Midbrain (tissue), 1 donor: ENCODE results near the gene CNGB1.
"Not testable (repeated sequence)": the region's sequence is repeated elsewhere in the genome, so short reads cannot be mapped to it uniquely, and the experiment has no call there.

Source experiments
- DNase-seq: peaks from one replicate; lab custom pipeline; 2025; lab: John Stamatoyannopoulos, UW

Gene CNGB1

GRCh38 chr16:57904101-57904500, 66.8 kb downstream of the CNGB1 start:
- no peak for DNase-seq

DNA sequence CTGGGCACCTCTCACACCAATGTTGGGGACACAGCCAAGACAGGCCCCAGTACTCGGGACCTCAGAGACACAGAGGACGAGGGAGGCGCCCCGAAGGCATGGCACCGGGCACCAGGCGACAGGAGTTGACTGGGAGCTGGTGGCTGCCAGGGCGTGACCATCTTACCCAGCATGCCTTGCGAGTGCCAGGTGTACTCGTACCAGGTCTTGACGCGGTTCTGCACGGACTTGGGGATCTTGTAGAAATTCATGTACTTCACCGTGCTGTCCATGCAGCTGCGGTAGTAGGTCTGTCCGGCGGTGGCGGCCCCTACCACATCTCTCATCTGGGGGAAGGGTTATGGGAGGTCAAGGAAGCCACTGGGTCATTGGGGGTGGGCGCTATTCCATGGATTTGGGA, 67.3 kb downstream of the CNGB1 start:
- DNase-seq: no peak

- DNase-seq: no peak
Observed at GRCh38 chr16:57901480-57902069, 69.4 kb downstream of the CNGB1 start.

- no peak for DNase-seq
Observed at GRCh38 chr16:57900796-57901479, 70.0 kb downstream of the CNGB1 start.

DNA sequence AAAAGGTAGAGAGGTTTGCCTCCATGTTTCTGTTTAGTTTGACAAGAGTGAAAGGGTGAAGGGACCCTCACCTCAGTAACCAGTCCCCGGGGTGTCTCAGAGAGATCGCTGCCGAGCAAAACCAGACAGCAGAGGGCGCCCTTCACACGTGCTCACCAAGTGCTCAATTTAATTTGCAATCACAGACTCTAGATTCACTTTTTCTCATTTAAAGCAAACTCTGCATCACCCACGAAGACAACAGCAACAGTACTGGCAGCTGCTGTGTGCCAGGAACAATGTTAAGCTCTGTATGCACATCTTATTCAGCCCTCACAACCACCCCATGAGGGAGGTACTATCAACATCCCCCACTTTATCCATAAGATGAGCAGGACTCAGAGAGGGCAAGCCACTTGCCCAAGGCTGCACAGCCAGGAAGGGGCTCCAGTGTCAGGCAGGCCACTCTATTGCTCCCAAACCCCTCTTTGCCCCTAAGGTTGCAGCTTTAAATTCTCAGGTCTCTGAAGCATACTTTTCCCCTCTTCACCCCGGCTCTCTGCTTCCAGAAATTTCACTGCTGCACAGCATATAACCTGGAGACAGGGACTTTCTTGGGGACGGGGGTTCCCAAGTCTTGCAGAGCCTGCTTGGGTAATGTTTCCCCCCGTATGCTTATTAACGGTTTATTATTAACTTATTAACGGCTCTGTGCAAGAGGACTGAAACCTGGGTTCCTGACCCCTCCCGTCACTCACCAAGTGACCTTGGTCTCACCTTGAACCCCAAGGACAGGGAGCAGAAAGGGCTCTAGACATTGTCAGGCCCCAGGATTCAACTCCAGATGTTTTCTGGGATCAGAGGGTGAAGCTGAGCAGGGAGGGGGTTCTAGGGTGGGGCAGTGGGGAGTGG, 70.9 kb downstream of the CNGB1 start:
- peak; percentile 74 for DNase-seq

DNA sequence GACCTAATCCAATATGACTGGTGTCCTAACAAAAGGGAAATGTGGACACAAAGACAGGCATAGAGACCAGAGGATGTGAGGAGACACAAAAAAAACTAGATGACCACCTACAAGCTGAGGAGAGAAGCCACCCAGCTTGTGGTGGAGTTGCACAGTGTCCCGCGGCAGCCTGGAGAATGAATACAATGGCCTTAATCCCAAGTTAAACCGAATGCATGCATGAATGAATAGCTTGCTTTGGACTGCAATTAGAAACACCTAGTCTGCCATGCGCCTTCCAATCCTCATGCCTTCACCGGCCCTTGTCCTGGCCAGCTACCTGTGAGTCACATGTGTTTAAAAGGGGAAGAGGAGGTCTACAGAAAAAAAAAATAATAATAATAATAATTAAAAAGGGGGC, 72.0 kb downstream of the CNGB1 start:
- DNase-seq: no peak

- no peak for DNase-seq
Observed at GRCh38 chr16:57897996-57898395, 72.9 kb downstream of the CNGB1 start.

GRCh38 chr16:57897053-57897784, 73.7 kb downstream of the CNGB1 start:
- no peak for DNase-seq

DNA sequence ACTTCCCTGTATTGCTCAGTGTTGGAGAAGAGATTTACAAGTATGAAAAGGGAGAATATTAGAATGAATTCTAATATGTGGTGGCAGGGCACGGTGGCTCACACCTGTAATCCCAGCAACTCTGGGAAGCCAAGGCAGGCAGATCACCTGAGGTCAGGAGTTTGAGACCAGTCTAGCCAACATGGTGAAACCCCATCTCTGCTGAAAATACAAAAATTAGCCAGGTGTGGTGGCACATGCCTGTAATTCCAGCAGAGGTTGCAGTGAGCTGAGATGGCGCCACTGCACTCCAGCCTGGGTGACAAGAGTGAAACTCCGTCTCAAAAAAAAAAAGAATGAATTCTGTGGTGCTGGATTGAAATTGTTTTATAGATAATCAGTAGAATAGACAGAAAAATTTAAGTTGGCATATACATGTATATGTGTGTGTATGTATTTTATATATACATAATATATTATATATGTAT, 75.8 kb downstream of the CNGB1 start:
- DNase-seq: not testable (repeated sequence)

DNA sequence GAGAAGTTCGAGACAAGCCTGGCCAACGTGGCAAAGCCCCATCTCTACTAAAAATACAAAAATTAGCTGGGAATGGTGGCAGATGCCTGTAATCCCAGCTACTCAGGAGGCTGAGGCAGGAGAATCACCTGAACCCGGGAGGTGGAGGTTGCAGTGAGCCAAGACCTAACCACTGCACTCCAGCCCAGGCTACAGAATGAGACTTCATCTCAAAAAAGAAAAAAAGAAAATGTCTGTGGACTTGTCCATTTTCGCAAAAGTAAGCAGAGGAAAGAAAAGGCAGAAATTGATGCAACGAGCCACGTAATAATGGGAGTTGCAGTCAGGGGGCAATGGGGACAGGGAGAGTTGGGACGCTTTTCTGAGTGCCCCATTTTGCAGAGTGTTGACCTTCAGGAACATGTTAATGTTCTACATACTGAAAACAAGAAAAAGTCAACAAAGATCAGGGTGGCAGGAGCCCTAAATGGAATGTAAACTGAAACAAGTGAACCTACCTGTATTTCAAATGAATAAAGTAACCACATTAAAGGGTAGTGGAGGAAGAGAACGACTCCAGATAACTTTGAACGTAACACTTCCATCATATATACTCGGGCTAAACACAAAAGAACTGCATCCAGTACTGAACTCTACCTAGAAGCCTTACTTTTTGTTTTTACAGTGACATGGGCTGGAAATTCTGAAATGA, 76.4 kb downstream of the CNGB1 start:
- no peak for DNase-seq

DNA sequence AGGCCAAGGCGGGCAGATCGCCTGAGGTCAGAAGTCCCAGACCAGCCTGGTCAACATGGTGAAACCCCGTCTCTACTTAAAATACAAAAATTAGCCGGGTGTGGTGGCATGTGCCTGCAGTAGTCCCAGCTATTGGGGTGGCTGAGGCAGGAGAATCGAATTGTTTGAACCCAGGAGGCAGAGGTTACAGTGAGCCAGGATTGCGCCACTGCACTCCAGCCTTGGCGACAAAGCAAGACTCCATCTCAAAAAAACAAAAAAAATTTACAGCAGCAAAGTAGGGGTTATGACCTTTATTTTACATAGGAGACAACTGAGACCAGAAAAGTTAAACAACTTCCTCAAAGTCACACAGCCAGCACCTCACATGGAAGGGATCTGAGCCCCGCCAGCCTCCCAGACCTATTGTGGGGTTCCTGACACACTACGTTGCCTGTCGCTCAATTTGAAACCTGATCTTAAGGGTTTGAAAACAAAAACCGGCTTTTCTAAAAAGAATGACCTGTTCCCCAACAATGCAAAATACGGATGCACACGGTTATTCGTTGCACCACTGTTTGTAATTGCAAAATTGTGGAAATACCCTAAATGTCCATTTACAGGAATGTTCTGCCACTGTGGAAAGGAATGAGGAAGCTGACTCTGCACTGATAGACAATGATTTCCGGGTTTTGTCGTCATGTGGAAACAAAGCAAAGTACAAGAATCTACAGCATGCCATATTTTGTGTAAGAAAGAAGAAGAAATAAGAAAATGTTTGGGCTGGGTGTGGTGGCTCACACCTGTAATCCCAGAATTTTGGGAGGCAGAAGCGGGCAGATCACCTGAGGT, 77.2 kb downstream of the CNGB1 start:
- no peak for DNase-seq

GRCh38 chr16:57893217-57893558, 77.7 kb downstream of the CNGB1 start:
- no peak for DNase-seq

DNA sequence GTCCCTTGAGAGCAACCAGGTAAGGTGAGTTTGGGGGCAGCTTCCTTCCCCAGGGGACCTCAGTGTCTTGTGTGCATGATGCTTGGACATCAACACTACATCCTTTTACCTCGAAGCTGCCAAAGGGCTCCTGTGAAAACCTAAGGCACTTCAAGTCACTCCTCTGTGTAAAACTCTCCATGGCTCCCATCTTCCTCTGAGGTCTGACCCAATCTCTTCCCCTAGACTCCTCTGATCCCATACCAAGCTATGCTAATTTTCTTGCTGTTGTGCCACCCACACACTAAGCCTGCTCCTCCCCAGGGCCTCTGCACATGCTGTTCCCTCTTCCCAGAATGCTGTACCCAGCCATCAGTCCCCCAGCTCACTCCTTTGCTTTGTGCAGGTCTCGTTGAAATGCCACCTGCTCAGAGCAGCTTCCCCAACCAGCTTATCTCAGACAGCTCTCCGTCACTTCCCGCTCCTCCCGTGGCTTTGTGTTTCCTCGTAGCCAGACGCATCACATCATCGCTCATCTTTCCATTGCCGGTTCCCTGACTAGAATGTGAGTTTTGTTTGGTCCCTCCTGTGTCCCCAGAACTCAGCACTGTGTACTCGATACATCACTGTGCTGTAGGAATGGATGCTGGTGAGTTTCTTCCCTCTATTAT, 78.4 kb downstream of the CNGB1 start:
- no peak for DNase-seq

GRCh38 chr16:57892041-57892440, 78.9 kb downstream of the CNGB1 start:
- no peak for DNase-seq

GRCh38 chr16:57890752-57891111, 80.2 kb downstream of the CNGB1 start:
- DNase-seq: no peak

DNA sequence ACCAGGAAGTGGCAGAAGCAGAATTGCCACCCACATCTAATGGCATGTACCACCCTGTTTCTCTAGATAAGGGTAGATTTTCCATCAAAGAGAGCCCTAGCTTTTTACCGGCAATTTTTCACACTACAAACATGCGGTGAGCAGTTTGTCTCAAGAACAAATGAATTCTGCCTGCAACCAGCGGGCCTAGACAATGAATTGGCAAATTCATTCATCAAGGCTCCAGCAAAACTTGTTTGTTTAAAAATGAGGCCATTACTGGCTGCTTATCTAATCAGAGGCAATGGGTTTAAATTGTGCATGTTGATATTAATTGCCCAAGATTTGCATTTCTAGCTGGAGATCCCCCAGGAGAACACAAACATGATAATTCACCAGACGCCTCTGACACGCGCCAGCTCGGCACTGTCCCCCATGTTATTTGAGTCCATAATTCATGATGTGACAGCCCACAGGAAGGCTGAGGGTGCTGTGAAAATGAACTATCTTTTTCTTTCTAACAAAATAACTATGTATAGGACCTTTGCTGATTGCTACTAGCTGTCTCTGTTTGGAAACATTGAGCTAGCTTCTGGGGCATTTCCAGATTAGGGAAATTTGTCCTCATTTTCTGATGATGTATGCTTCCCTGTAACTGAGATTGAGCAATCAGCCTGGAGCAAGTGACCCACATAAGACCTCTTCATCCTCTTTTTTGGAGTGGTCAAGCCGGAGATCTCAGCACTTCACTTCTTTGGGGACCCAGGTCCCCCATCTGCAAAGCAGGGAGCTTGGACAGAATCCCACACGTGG, 80.8 kb downstream of the CNGB1 start:
- no peak for DNase-seq

DNA sequence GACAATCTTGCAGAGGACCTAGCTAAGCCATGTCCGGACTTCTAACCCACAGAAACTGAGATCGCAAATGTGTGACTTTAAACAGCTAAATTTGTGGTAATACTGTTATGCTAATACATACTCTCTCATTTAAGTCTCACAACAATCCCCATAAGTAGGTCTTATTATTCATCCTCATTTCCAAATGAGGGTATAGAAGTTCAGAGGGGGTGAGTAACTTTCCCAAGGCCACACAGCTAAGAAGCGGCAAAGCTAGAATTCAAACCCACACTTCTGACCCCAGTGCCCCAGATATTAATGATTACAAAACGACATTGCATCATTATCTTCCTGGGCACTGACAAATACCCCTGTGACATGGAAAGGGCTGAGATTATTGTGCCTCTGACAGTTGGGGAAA, 81.4 kb downstream of the CNGB1 start:
- no peak for DNase-seq

GRCh38 chr16:57889111-57889510, 81.8 kb downstream of the CNGB1 start:
- DNase-seq: no peak

DNA sequence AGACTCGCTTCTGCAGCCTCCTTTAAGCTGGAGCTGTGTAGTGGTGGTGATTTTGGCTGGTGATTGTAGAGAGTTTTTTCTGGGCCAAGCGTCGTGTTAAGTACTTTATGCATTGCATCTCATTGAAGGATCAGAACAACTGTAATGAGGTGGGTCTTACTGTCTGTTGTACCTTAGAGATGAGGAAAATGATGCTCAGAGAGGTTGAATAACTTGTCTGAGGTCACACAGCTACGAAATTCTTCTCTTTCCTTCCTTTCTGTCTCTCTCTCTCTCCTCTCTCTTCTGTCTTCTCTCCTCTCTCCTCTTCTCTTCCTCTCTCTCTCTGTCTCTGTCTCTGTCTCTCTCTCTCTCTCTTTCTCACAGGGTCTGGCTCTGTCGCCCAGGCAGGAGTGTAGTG, 82.8 kb downstream of the CNGB1 start:
- DNase-seq: no peak

DNA sequence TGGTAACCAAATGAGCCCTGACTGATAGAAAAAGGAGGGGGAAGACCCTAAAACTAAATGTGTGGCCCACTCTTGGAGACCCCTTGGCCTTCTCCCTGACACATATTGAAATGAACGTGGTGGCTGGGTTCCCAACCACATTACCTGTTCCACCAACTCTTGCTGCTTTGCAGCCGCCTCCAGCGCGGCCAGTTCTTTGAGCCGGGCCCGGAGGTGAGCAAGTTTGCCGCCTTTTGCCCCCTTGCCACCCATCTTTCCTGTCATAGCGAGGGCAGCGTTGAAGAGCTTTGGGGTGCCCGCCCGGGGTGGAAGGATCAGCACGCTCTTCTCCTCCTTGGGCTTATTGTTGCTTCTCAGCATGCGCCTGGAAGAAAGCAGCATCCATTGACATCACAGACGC, 83.2 kb downstream of the CNGB1 start:
- no peak for DNase-seq
